HG03139 (cell line): ENCODE measurements around the gene RAPGEF4.

ENCODE experiments used
- ATAC-seq: cut with Tn5 transposase; IDR thresholded peaks from one replicate; pipeline ENCODE4 v1.9.1; 2021; ENCODE audit not compliant: unreplicated experiment

Gene RAPGEF4

GRCh38 chr2:172735582-172736423 lies at the start of gene RAPGEF4:
RAPGEF4 (plus strand) TSS chr2:172735845; CDS start chr2:172735984, 139 bp downstream.
- ATAC-seq, result no peak

DNA sequence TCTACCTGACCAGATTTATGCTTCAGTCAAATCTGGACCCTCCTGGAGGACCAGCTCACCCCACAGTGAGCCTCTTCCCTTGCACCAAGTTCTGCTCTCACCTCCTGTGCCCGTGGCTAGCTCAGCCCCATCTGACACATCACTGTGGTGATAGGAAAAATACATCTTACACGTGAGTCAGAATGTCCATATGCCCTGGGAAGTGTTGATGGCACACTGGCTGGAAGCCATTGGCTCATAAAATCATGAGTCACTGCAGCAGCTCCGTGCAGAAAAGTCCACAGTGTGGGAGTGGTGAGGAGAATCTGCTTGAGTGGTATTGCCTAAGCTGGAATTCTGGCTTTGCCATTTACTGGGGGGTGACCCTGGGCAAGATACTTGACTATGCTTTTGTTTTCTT lies 42.6 kb upstream of the RAPGEF4 start:
- no peak for ATAC-seq

DNA sequence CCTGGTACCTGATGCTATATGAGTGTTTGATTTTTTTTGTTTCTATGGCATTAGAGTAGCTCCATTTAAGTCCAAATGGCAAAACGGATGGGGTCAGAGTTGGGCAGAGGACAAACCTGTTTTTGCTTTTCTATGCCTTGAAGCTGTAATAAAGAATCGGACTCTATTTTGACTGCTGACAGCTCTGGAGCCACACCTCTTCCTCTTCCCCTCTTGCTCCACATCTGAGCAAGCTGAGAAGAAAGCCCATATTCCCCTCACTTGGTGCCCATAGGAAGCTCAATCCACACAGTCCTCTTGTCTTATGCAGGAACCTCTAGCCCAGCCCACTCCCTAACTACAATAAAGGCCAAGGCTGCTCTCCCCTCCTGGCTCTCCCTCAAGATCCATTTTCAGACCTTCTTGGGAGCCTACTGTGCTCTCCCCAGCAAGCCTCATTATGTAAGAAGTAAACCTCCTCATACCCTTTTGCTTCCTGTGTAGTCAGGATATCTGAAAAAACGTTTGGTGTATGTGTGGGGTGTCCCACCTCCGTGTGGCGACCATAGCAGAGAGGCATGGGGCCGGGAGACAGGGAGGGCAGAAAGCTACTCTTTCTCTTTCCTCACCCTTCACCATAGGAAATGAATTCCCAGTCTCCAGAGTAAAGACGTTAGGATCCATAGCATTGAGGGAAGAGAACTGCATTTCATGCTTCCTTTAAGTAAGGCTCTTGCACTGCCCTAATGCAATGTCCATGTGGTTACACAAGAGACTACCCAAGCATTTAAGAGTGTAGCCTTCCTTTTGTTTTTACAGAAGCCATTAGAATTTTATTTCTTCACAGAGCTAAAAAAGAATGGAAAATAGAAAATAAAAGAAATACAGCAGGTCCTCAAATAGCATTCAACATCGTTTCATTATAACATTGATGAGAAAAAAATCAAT lies 41.9 kb upstream of the RAPGEF4 start:
- no peak for ATAC-seq

DNA sequence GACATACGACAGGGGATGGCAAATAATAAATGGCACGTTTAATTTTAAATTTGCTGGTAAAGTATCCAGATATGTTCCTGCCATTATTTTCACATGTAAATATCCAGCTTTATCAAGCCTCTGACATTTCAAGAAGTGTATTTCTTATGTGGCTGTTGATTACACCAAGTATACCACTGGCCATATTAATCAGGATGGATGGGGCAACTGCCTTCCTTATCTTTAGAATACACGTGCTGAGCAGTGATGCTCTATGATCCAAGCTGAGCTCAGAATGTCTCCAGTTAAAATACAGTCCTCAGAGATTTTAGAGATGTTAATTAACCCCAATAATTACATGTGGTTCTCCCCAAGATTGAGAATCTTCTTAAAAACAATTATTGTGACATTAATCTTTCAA lies 38.3 kb upstream of the RAPGEF4 start:
- ATAC-seq, result no peak

GRCh38 chr2:172698041-172698863 lies 37.4 kb upstream of the RAPGEF4 start:
- no peak for ATAC-seq

DNA sequence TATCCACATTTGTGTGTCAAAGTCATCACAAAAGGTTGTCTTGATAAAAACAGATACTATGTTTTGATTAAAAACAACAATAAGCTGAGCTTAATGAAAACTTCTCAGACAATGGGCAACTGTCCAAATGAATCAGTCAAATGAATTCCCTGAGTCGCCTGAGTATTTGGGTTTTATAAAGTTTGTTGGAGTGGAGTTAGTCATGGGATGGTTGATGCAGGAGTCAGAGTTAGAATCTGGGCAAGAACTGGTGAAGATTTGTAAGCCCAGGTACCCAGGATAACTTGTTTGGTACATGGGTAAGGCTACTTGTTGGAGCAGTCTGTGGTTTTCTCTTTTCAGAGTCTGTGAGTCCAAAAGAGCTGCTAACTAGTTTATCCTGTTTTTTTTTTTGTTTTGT lies 34.4 kb upstream of the RAPGEF4 start:
- ATAC-seq, result no peak

- no peak for ATAC-seq
Measured at GRCh38 chr2:172702451-172702850, 33.2 kb upstream of the RAPGEF4 start.

DNA sequence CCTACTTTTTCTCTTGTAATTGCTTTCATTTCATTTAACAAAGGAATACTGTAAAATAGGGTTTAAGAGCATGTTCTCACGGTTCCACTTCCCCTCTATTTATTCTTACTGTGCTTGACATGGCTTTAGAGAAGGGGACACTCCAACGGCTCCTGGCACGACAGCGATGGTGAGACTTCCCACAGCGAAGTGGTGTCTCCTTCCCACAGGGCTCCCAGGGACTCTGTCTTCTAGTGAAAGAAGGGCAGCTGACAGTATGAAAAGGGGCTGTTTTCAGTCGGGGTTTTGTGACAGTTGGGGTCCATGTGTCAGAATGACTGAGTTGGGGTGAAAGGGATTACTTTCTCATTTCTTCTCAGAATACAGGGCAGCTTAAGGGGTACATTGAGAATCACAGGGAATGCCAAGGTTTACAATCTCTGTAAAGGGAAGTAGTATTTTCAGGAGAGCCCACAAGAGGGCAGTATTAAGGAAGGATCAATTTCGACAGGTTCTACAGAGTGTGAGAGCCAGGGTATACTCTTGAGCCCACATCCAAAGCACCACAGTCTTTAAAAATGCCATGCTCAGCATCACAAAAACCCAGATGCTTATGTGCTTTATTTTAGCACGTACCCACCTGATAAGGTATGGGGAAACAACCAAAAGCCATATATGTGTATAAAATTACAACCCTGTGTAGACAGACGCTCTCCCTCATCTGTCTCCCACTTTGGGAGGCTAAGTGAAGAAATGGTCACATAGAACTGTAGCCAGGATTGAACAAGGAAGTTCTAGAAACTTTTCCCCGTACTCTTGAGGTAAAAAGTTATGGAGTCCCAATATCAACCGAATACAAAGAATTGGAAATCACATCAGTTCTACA lies 31.3 kb upstream of the RAPGEF4 start:
- no peak for ATAC-seq

GRCh38 chr2:172705352-172705751 lies 30.3 kb upstream of the RAPGEF4 start:
- no peak for ATAC-seq

DNA sequence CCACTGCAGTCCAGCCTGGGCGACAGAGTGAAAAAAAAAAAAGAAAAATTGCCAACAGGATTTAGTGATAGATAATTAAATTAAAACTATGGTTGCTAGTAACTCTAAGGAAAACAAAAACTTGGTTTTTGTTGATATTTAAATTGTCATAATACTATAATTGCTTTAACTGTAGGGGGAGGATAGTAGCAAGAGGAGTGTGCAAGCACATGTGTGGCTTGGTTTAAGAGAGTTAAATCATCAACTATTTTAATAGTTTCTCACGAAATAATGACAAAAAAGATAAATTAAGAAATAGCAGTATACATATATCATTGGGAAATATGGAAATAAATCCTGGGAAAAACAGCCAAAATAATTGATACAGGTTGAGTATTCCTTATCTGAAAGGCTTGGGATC lies 27.4 kb upstream of the RAPGEF4 start:
- no peak for ATAC-seq

DNA sequence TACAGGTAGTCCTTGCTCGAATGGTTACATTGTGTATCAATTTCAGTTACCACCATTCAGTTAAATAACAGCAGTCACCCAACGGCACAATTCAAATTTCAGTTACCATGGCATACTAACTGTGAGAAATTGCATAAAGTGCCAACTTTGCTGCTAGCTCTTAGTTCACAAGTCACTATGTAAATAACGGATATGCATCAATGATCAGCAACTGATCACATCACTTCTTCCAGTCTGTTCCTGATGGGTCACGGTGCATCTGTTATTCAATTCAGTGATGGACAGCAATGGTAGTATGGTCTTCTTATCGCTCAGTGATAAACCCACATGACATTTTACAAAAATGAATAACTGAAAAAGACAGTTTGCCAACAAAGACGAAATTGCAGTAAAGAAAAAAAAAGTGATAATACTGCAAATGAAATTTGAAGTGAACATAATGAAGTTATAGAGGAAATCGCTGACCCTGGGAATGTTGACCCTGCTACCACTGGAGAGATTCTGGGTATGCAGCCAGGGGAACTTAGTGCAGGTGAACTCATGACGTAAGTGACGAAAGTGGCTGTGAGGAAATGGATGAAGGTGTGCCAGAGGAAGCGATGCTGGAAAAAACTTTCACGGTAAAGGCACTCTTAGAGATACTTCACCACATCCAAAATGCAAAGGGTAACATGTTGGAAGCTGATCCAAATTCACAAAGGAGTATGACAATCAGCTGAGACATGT lies 25.9 kb upstream of the RAPGEF4 start:
- ATAC-seq, result no peak

DNA sequence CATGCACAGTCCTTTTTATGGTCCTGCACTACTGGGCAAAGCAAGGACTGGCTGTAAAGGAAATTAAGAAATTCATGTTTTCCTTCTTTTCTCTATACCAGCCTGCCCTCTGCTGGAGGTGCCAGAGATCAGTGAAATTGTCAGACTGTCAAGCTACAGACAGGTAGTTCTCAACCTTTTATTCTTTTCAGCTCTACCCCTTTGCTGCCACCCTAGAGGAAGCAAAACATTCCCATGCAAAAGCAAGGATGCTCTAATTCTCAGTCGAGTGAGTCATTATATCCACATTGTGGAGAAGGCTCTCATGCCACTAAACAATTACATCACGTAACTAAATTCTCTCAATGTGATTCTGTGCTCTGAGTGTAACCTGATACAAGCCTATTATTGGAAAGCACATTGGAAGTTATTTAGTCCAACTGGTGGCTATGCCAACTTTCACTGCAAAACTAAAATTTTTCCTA lies 25.0 kb upstream of the RAPGEF4 start:
- ATAC-seq, result no peak

DNA sequence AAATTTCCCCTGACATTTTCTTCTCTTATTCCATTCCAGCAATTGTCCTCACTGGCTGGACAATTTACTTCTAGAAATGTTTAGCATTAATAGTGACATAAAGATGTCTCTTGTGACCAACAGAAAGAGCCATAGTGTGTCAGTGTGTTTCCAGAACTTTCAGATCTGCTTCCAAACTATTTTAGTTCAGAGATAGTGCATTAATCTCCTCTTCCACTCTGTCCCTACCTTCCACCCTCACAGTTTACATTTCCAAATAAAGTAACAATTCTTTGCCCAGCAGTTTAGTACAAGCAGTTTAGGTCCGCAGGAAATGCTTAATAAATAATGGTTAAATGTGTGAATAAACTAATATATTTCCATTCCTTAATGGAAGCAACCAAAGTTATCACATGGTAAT lies 24.5 kb upstream of the RAPGEF4 start:
- ATAC-seq, result no peak

GRCh38 chr2:172712251-172712650 lies 23.4 kb upstream of the RAPGEF4 start:
- no peak for ATAC-seq

- ATAC-seq, result no peak
Measured at GRCh38 chr2:172713365-172713875, 22.2 kb upstream of the RAPGEF4 start.

GRCh38 chr2:172722481-172722880 lies 13.2 kb upstream of the RAPGEF4 start:
- no peak for ATAC-seq

GRCh38 chr2:172723286-172723685 lies 12.4 kb upstream of the RAPGEF4 start:
- no peak for ATAC-seq

- no peak for ATAC-seq
Measured at GRCh38 chr2:172724724-172725123, 10.9 kb upstream of the RAPGEF4 start.

GRCh38 chr2:172725284-172725683 lies 10.4 kb upstream of the RAPGEF4 start:
- no peak for ATAC-seq
